H9 (cell line): ENCODE data around the gene MYMK. TPM values are rescaled to one million over a fixed set of nuclear protein-coding genes. Genes with fewer than 3 reads are reported as not detected.

Experiments
- DNase-seq: peaks from one replicate; pipeline ENCODE4 v3.0.0-alpha.2; 2017
- H2AFZ ChIP-seq: one replicate; pipeline ENCODE4 v1.6.1; 2013; ENCODE audit warnings: mild to moderate bottlenecking, low read length, control low read depth, moderate library complexity
- H2AK5ac ChIP-seq: 2 replicates; pipeline ENCODE4 v1.6.1; 2013; ENCODE audit warnings: low read length, control low read depth, mixed read lengths; ENCODE audit not compliant: insufficient read length
- H2BK120ac ChIP-seq: one replicate; pipeline ENCODE4 v1.6.1; 2013; ENCODE audit warnings: low read depth, mild to moderate bottlenecking, low read length, control low read depth, inconsistent platforms; ENCODE audit not compliant: poor library complexity, severe bottlenecking
- H2BK12ac ChIP-seq: 2 replicates; pipeline ENCODE4 v1.6.1; 2013; ENCODE audit warnings: low read length, control low read depth, mixed read lengths, low read depth; ENCODE audit not compliant: insufficient read length
- H2BK15ac ChIP-seq: 2 replicates; pipeline ENCODE4 v1.6.1; 2013; ENCODE audit warnings: low read depth, low read length, control low read depth
- H2BK20ac ChIP-seq: one replicate; pipeline ENCODE4 v1.6.1; 2013; ENCODE audit warnings: low read depth, mild to moderate bottlenecking, low read length, control low read depth, inconsistent platforms; ENCODE audit not compliant: poor library complexity, severe bottlenecking
- H2BK5ac ChIP-seq: 2 replicates; pipeline ENCODE4 v1.6.1; 2013; ENCODE audit warnings: low read length, control low read depth, mixed read lengths; ENCODE audit not compliant: insufficient read length
- H3K14ac ChIP-seq: 2 replicates; pipeline ENCODE4 v1.6.1; 2013; ENCODE audit warnings: low read length, control low read depth; ENCODE audit not compliant: insufficient read depth
- H3K18ac ChIP-seq: 2 replicates; pipeline ENCODE4 v1.6.1; 2013; ENCODE audit warnings: low read depth, mild to moderate bottlenecking, mixed read lengths, low read length, control low read depth; ENCODE audit not compliant: insufficient read length
- H3K23ac ChIP-seq: 2 replicates; pipeline ENCODE4 v1.6.1; 2013; ENCODE audit warnings: low read length, control low read depth, mixed read lengths, low read depth; ENCODE audit not compliant: insufficient read length
- H3K23me2 ChIP-seq: 2 replicates; pipeline ENCODE4 v1.6.1; 2013; ENCODE audit warnings: low read depth, mild to moderate bottlenecking, mixed read lengths, low read length, control low read depth; ENCODE audit not compliant: insufficient read length, poor library complexity, severe bottlenecking
- H3K27ac ChIP-seq: 2 replicates; pipeline ENCODE4 v1.5.1; 2013; ENCODE audit warnings: low read length, control low read depth, mixed read lengths, low read depth; ENCODE audit not compliant: insufficient read length
- H3K27me3 ChIP-seq: 2 replicates; pipeline ENCODE4 v1.6.1; 2013; ENCODE audit warnings: low read length, control low read depth, inconsistent platforms; ENCODE audit not compliant: insufficient read depth
- H3K4ac ChIP-seq: 2 replicates; pipeline ENCODE4 v1.6.1; 2013; ENCODE audit warnings: low read depth, mild to moderate bottlenecking, control low read depth, inconsistent platforms, low read length, moderate library complexity
- H3K4me1 ChIP-seq: 2 replicates; pipeline ENCODE4 v1.6.1; 2013; ENCODE audit warnings: low read length, control low read depth, inconsistent platforms; ENCODE audit not compliant: insufficient read depth
- H3K4me2 ChIP-seq: 2 replicates; pipeline ENCODE4 v1.6.1; 2013; ENCODE audit warnings: low read length, control low read depth, mixed read lengths; ENCODE audit not compliant: insufficient read length, insufficient read depth
- H3K56ac ChIP-seq: 2 replicates; pipeline ENCODE4 v1.6.1; 2013; ENCODE audit warnings: low read depth, mild to moderate bottlenecking, mixed read lengths, low read length, control low read depth; ENCODE audit not compliant: insufficient read length
- H3K79me1 ChIP-seq: 2 replicates; pipeline ENCODE4 v1.6.1; 2013; ENCODE audit warnings: low read depth, mild to moderate bottlenecking, moderate library complexity, low read length, control low read depth, inconsistent platforms; ENCODE audit not compliant: insufficient read depth, poor library complexity, severe bottlenecking
- H3K79me2 ChIP-seq: 2 replicates; pipeline ENCODE4 v1.6.1; 2013; ENCODE audit warnings: low read length, control low read depth, inconsistent platforms; ENCODE audit not compliant: insufficient read depth
- H3K9ac ChIP-seq: 2 replicates; pipeline ENCODE4 v1.6.1; 2013; ENCODE audit warnings: low read length, control low read depth, mixed read lengths; ENCODE audit not compliant: insufficient read length; ENCODE audit errors: extremely low read depth
- H3K9me3 ChIP-seq: one replicate; pipeline ENCODE4 v1.6.1; 2013; ENCODE audit warnings: low read depth, low read length, inconsistent platforms; ENCODE audit not compliant: control insufficient read depth
- H3T11ph ChIP-seq: one replicate; pipeline ENCODE4 v1.6.1; 2013; ENCODE audit warnings: mild to moderate bottlenecking, low read length, control low read depth, inconsistent platforms
- H4K20me1 ChIP-seq: one replicate; pipeline ENCODE4 v1.6.1; 2013; ENCODE audit not compliant: control insufficient read depth, insufficient read length, insufficient read depth
- H4K5ac ChIP-seq: 2 replicates; pipeline ENCODE4 v1.6.1; 2013; ENCODE audit warnings: low read depth, mild to moderate bottlenecking, mixed read lengths, low read length, control low read depth; ENCODE audit not compliant: insufficient read length
- H4K8ac ChIP-seq: replicated peaks from 2 replicates; pipeline ENCODE4 v1.6.1; 2013; ENCODE audit warnings: low read length, control low read depth, mixed read lengths, low read depth; ENCODE audit not compliant: insufficient read length
- H4K91ac ChIP-seq: 2 replicates; pipeline ENCODE4 v1.6.1; 2013; ENCODE audit warnings: low read depth, mild to moderate bottlenecking, moderate library complexity, mixed read lengths, low read length, control low read depth; ENCODE audit not compliant: insufficient read length
- H3K27ac Mint-ChIP-seq, 3 experiments: 2 replicates in 2 of 3; 3 replicates in 1 of 3; pipeline ENCODE4 v1.8.0; 2020 to 2021; ENCODE audit warnings: mixed read lengths in 3 of 3, mild to moderate bottlenecking in 1 of 3, moderate library complexity in 1 of 3
- H3K27me3 Mint-ChIP-seq: 2 replicates; pipeline ENCODE4 v1.8.0; 2021; ENCODE audit warnings: low read depth, mild to moderate bottlenecking, moderate library complexity, mixed read lengths
- H3K36me3 Mint-ChIP-seq, 3 experiments: 2 replicates in 2 of 3; 3 replicates in 1 of 3; pipeline ENCODE4 v1.8.0; 2020 to 2021; ENCODE audit warnings: low read depth in 3 of 3, mixed read lengths in 3 of 3; ENCODE audit not compliant: insufficient read depth in 1 of 3
- H3K4me1 Mint-ChIP-seq, 2 experiments: 2 replicates each; pipeline ENCODE4 v1.8.0; 2020; ENCODE audit warnings: mixed read lengths in 2 of 2
- H3K4me3 Mint-ChIP-seq, 2 experiments: 2 replicates in 1 of 2; 3 replicates in 1 of 2; pipeline ENCODE4 v1.8.0; 2020 to 2021; ENCODE audit warnings: mild to moderate bottlenecking in 2 of 2, mixed read lengths in 2 of 2, moderate library complexity in 1 of 2
- H3K9me3 Mint-ChIP-seq, 2 experiments: 2 replicates in 1 of 2; 3 replicates in 1 of 2; pipeline ENCODE4 v1.8.0; 2020; ENCODE audit warnings: mild to moderate bottlenecking in 2 of 2, mixed read lengths in 2 of 2, moderate library complexity in 1 of 2
- WGBS: extraction: QIAGEN DNeasy Blood & Tissue Kit; methylation state at CpG from one replicate; pipeline ENCODE4 v1.1.7; 2013; ENCODE audit warnings: missing lambda C conversion rate, low lambda C conversion rate, mixed read lengths; ENCODE audit not compliant: insufficient read length; ENCODE audit errors: extremely low coverage; 5-methylcytosine and 5-hydroxymethylcytosine counted together
- total RNA-seq: library from RNA; stranded (reverse); gene quantifications from 2 replicates; pipeline ENCODE4 v1.2.1, GENCODE V29; 2021
- TF ChIP-seq, protein P1 (sequence below): fragments of 200-600 bp; sonication (generic); conservative IDR thresholded peaks from 3 replicates; pipeline ENCODE4 v1.8.0; 2021; ENCODE audit warnings: antibody characterized with exemption, mild to moderate bottlenecking

The MYMK gene
- total RNA-seq, 1 experiment from 2014 or later: not detected

DNA sequence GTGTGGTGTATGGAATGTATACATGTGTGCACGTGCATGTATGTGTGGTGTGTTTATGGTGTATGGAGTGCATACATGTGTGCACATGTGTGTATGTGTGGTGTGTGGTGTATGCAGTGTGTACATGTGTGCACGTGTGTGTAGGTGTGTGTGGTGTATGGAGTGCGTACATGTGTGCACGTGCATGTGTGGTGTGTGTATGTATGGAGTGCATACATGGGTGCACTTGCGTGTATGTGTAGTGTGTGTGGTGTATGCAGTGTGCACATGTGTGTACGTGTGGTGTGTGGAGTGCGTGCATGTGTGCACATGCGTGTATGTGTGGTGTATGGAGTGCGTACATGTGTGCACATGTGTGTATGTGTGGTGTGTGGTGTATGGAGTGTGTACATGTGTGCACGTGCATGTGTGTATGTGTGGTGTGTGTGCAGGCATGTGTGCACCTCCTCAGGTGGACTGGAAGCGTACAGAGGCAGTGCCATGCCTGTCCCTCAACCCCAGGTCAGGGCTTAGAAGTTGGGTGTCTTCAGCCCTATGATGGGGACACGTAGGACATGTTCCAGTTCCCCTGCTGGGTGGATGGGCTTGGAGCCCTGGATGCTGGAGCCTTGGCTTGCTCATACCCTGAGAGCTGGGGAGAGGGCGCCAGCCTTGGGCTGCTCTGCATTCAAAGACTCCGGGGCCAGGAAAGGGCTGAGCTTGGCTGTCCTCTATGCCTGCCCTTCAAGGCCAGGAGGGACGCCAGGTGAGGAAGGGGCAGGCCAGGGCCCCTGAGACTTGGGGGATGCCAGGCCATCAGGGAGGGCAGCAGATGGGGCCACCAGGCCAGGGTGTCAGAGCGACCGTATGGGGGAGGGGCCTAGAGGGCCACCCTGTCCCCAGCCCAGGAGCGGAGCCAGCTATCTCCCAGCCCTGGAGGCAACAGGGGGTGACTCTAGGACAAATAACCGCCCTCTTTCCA, 12.2 kb downstream of the MYMK start:
- H3K9me3 Mint-ChIP-seq: no peaks in the 10 kb centered on the region
- Histone ChIP-seq H3K4ac (no peak overlapping the region), H2BK120ac (no peak overlapping the region), H4K20me1 (peaks cover 3% of the 10 kb centered on the region), H3K79me1 (no peaks in the 10 kb centered on the region), H2BK15ac (no peak overlapping the region), H3T11ph (no peak overlapping the region), H2AFZ (no peak overlapping the region), H3K18ac (peak overlapping the region; percentile 0), H2BK5ac (no peak overlapping the region), H2BK20ac (no peak overlapping the region), H2BK12ac (no peak overlapping the region), H3K9ac (no peak overlapping the region), H4K5ac (no peak overlapping the region), H3K27ac (no peak overlapping the region), H3K23me2 (no peaks in the 10 kb centered on the region), H3K9me3 (no peaks in the 10 kb centered on the region), H3K4me1 (peaks cover 2% of the 10 kb centered on the region; the same call in 1 of the 2 replicates), H3K14ac (no peak overlapping the region; the same call in 1 of the 2 replicates), H3K23ac (no peak overlapping the region), H3K27me3 (no peaks in the 10 kb centered on the region), H2AK5ac (no peak overlapping the region), H3K56ac (no peak overlapping the region), H4K91ac (no peak overlapping the region), H3K79me2 (no peaks in the 10 kb centered on the region), H3K4me2 (no peak overlapping the region), H4K8ac (peak overlapping the region; percentile 25)
- no CpG with 5 or more reads among the region's 19 CpGs for WGBS
- no peak overlapping the region for H3K4me3 Mint-ChIP-seq
- no peaks in the 10 kb centered on the region for H3K36me3 Mint-ChIP-seq
- H3K27ac Mint-ChIP-seq: no peak overlapping the region
- H3K27me3 Mint-ChIP-seq: peaks cover 20% of the 10 kb centered on the region
- TF ChIP-seq, protein P1, sequence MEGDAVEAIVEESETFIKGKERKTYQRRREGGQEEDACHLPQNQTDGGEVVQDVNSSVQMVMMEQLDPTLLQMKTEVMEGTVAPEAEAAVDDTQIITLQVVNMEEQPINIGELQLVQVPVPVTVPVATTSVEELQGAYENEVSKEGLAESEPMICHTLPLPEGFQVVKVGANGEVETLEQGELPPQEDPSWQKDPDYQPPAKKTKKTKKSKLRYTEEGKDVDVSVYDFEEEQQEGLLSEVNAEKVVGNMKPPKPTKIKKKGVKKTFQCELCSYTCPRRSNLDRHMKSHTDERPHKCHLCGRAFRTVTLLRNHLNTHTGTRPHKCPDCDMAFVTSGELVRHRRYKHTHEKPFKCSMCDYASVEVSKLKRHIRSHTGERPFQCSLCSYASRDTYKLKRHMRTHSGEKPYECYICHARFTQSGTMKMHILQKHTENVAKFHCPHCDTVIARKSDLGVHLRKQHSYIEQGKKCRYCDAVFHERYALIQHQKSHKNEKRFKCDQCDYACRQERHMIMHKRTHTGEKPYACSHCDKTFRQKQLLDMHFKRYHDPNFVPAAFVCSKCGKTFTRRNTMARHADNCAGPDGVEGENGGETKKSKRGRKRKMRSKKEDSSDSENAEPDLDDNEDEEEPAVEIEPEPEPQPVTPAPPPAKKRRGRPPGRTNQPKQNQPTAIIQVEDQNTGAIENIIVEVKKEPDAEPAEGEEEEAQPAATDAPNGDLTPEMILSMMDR: no peak
- H3K4me1 Mint-ChIP-seq: peaks cover 8 to 17% of the 10 kb centered on the region in 2 experiments
- no peak for DNase-seq
